Central memory CD4-positive, alpha-beta T cell (primary cell): ENCODE measurements around the gene ZBTB3.
A peak's percentile ranks its signal among the peaks of the same experiment; 100 is the strongest.
"Not testable (repeated sequence)": the region's sequence is repeated elsewhere in the genome, so short reads cannot be mapped to it uniquely, and the experiment has no call there.

ENCODE experiments used
- DNase-seq: peaks from one replicate; pipeline ENCODE4 v3.0.0; 2022
- total RNA-seq, 3 experiments: gene quantifications; one replicate each; lab custom pipeline; 2026; lab: John Stamatoyannopoulos, UW

Gene ZBTB3
- total RNA-seq = 8.8 to 22.6 (median 8.9) reads per million in 3 experiments

- peak; percentile 99 for DNase-seq
Observed at GRCh38 chr11:62753736-62754603, at the start of gene ZBTB3. ZBTB3 (minus strand) TSS chr11:62754160; CDS start chr11:62753664, 496 bp downstream.

GRCh38 chr11:62801071-62801470, 47.1 kb upstream of the ZBTB3 start:
- DNase-seq = no peak

GRCh38 chr11:62799486-62799885, 45.5 kb upstream of the ZBTB3 start:
- no peak for DNase-seq

- no peak for DNase-seq
Observed at GRCh38 chr11:62796281-62796680, 42.3 kb upstream of the ZBTB3 start.

GRCh38 chr11:62794201-62794775, 40.3 kb upstream of the ZBTB3 start:
- DNase-seq = no peak

GRCh38 chr11:62792202-62792575, 38.2 kb upstream of the ZBTB3 start:
- DNase-seq = no peak

- DNase-seq = peak; percentile 87
Observed at GRCh38 chr11:62791501-62792201, 37.7 kb upstream of the ZBTB3 start, which contains the start of gene TMEM223. TMEM223 (minus strand) TSS chr11:62792006; CDS start chr11:62791994, 12 bp downstream.

- no peak for DNase-seq
Observed at GRCh38 chr11:62789576-62789975, 35.6 kb upstream of the ZBTB3 start.

GRCh38 chr11:62788991-62789390, 35.0 kb upstream of the ZBTB3 start:
- DNase-seq = no peak

GRCh38 chr11:62787005-62787759, 33.2 kb upstream of the ZBTB3 start, which contains the start of gene TMEM179B:
TMEM179B (plus strand) TSS chr11:62787402; CDS start chr11:62787432, 30 bp downstream.
- peak; percentile 95 for DNase-seq

- DNase-seq = peak; percentile 83
Observed at GRCh38 chr11:62786318-62787004, 32.5 kb upstream of the ZBTB3 start.

- DNase-seq = no peak
Observed at GRCh38 chr11:62782753-62783152, 28.8 kb upstream of the ZBTB3 start.

- no peak for DNase-seq
Observed at GRCh38 chr11:62778441-62778840, 24.5 kb upstream of the ZBTB3 start.

GRCh38 chr11:62777389-62777788, 23.4 kb upstream of the ZBTB3 start:
- no peak for DNase-seq

GRCh38 chr11:62775646-62776045, 21.7 kb upstream of the ZBTB3 start:
- DNase-seq = no peak

GRCh38 chr11:62774407-62774806, 20.4 kb upstream of the ZBTB3 start:
- DNase-seq = no peak

- peak; percentile 84 for DNase-seq
Observed at GRCh38 chr11:62771144-62772021, 17.4 kb upstream of the ZBTB3 start, which contains the start of gene TAF6L. TAF6L (plus strand) TSS chr11:62771396; CDS start chr11:62775784, 4,388 bp downstream.

- no peak for DNase-seq
Observed at GRCh38 chr11:62770778-62771143, 16.8 kb upstream of the ZBTB3 start.

GRCh38 chr11:62760867-62761227, 6.9 kb upstream of the ZBTB3 start:
- not testable (repeated sequence) for DNase-seq

- no peak for DNase-seq
Observed at GRCh38 chr11:62757846-62758788, 4.2 kb upstream of the ZBTB3 start.
